RWPE2 (cell line): ENCODE measurements around the gene CAMK1.

ENCODE experiments used
- ATAC-seq: fragments of 200-7000 bp; cut with Tn5 transposase; 3 replicates; pipeline ENCODE4 v1.9.1; 2021; ENCODE audit warnings: low read depth
- DNase-seq: peaks from one replicate; pipeline ENCODE4 v3.0.0-alpha.2; 2020; ENCODE audit warnings: low spot score
- H3K27ac ChIP-seq: fragments of 450-650 bp; 2 replicates; pipeline ENCODE4 v1.5.1; 2017; ENCODE audit warnings: mild to moderate bottlenecking; ENCODE audit not compliant: poor library complexity, severe bottlenecking
- H3K27me3 ChIP-seq: fragments of 250-450 bp; sonication (Bioruptor Pico); 2 replicates; pipeline ENCODE4 v1.5.1; 2021; ENCODE audit warnings: mild to moderate bottlenecking, moderate library complexity; ENCODE audit not compliant: insufficient read depth, poor library complexity, severe bottlenecking
- H3K36me3 ChIP-seq: fragments of 250-450 bp; sonication (Bioruptor Pico); 2 replicates; pipeline ENCODE4 v1.5.1; 2020; ENCODE audit warnings: low read depth, mild to moderate bottlenecking, moderate library complexity
- H3K4me1 ChIP-seq: fragments of 250-450 bp; sonication (Bioruptor Pico); 2 replicates; pipeline ENCODE4 v1.5.1; 2021; ENCODE audit warnings: mild to moderate bottlenecking, moderate library complexity; ENCODE audit not compliant: insufficient read depth, poor library complexity, severe bottlenecking
- H3K4me3 ChIP-seq: fragments of 250-450 bp; sonication (Bioruptor Pico); 2 replicates; pipeline ENCODE4 v1.5.1; 2021; ENCODE audit warnings: mild to moderate bottlenecking, moderate library complexity; ENCODE audit not compliant: severe bottlenecking
- H3K9me3 ChIP-seq: fragments of 250-450 bp; sonication (Bioruptor Pico); 2 replicates; pipeline ENCODE4 v1.5.1; 2021; ENCODE audit warnings: mild to moderate bottlenecking, moderate library complexity; ENCODE audit not compliant: severe bottlenecking
- TF ChIP-seq, protein P1 (sequence below): fragments of 450-650 bp; IDR thresholded peaks from one replicate; pipeline ENCODE4 v1.5.1; 2017; ENCODE audit warnings: mild to moderate bottlenecking, moderate library complexity; ENCODE audit not compliant: poor library complexity, severe bottlenecking

The CAMK1 gene

DNA sequence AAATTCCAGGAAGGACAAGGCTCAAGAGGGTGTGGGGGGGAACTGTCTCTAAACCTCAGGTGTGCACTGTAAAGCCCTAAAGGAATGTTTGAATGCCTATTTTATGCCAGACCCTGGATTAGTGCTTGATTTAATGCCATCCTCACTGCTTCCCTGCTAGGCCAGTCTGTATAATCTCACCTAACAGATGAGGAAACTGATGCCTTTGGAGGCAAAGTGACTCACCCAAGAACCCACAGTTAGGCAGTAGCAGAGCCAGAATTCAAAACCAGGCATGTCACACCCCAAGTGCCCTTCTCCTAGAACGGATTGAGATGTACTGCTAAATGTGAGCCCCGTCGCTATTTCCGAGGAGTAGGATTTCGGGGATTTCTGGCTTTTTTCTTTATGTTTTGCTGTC, 7.8 kb downstream of the CAMK1 start:
- Histone ChIP-seq H3K27ac (no peak overlapping the region), H3K4me1 (no peaks in the 10 kb centered on the region), H3K27me3 (no peaks in the 10 kb centered on the region), H3K4me3 (no peak overlapping the region), H3K9me3 (no peaks in the 10 kb centered on the region), H3K36me3 (peaks cover 19% of the 10 kb centered on the region)
- TF ChIP-seq, protein P1, sequence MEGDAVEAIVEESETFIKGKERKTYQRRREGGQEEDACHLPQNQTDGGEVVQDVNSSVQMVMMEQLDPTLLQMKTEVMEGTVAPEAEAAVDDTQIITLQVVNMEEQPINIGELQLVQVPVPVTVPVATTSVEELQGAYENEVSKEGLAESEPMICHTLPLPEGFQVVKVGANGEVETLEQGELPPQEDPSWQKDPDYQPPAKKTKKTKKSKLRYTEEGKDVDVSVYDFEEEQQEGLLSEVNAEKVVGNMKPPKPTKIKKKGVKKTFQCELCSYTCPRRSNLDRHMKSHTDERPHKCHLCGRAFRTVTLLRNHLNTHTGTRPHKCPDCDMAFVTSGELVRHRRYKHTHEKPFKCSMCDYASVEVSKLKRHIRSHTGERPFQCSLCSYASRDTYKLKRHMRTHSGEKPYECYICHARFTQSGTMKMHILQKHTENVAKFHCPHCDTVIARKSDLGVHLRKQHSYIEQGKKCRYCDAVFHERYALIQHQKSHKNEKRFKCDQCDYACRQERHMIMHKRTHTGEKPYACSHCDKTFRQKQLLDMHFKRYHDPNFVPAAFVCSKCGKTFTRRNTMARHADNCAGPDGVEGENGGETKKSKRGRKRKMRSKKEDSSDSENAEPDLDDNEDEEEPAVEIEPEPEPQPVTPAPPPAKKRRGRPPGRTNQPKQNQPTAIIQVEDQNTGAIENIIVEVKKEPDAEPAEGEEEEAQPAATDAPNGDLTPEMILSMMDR = no peak
- no peak for ATAC-seq
- no peak for DNase-seq

DNA sequence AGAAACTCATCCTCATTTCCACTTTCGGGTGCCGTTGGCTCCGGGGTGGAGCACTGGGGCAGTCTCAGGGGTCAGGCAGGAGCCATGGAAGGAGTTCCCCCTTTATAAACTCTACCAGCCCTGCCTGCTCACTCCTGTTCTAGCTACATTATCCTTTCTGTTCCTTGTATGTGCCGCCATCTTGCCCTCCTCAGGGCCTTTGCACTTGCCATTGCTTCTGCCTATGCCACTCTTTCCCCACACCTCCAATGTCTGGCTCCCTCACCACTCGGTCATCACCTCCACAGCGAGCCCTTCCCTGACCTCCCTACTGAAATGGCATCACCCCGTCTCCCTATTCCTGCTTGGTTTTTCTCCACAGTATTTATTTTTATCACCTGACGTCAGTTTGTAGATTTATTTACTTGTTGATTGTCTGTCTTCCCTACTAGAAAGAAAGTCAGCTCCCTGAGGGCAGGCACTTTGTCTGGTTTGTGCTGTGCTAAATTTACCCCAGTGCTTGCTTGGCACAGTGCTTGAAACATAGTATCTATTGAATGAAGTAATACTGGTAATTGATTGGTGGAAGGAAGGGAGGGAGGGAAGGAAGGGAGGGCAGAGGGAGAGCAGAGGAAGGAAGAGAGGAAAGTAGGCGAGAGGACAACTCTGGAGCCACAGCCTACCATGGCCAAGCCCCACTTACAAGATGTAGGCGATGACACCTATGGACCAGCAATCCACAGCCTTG, 8.8 kb downstream of the CAMK1 start:
- Histone ChIP-seq H3K4me3 (no peak overlapping the region), H3K36me3 (peaks cover 29% of the 10 kb centered on the region), H3K4me1 (no peaks in the 10 kb centered on the region), H3K27me3 (no peaks in the 10 kb centered on the region), H3K27ac (no peak overlapping the region), H3K9me3 (no peaks in the 10 kb centered on the region)
- TF ChIP-seq, protein P1 = no peak
- DNase-seq (no peak), ATAC-seq (no peak)

DNA sequence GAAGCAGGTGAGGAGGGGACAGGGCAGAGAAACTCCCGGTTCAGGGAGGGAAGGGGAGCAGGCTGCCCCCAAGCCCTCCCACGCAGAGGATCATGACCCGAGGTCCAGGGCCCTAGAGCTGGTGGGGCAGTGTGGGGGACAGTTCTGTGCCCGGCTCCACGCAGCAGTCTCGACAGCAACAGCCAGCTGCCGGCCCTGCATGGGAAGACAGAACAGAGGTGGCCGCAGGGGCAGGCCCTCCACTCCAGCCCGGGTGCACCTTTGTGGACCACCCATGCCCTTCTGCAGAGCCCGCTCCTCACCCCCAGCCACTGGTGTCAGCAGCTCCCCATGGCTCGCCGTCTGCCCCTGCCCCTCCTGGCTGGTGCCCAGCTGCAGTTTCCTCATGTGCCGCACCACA, 12.3 kb downstream of the CAMK1 start:
- DNase-seq (no peak), ATAC-seq (no peak)
- no peaks in the 10 kb centered on the region for H3K27me3 ChIP-seq
- TF ChIP-seq, protein P1 = no peak
- peaks cover 35% of the 10 kb centered on the region for H3K36me3 ChIP-seq
- H3K4me1 ChIP-seq = peaks cover 3% of the 10 kb centered on the region
- H3K9me3 ChIP-seq = no peaks in the 10 kb centered on the region
- H3K4me3 ChIP-seq = no peak overlapping the region
- H3K27ac ChIP-seq = no peak overlapping the region

DNA sequence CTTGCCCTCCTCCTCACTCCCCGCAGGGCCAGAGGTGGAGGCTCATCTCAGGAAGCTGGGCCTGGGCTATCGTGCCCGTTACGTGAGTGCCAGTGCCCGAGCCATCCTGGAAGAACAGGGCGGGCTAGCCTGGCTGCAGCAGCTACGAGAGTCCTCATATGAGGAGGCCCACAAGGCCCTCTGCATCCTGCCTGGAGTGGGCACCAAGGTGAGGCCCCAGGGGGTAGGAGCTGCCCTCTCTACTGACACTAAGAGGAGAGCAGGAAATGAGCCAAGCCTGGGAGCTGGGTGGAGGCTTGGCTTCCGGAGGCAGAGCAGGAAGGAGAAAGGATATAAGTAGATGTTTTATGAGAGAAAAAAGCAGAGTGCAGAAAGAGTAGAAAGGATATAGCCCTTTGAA, 15.1 kb downstream of the CAMK1 start:
- H3K27ac ChIP-seq = peak overlapping the region; percentile 50
- peaks cover 50% of the 10 kb centered on the region for H3K36me3 ChIP-seq
- no peaks in the 10 kb centered on the region for H3K9me3 ChIP-seq
- ATAC-seq = no peak
- peaks cover 3% of the 10 kb centered on the region for H3K4me1 ChIP-seq
- TF ChIP-seq, protein P1 = no peak
- no peak for DNase-seq
- no peaks in the 10 kb centered on the region for H3K27me3 ChIP-seq
- no peak overlapping the region for H3K4me3 ChIP-seq
